HepG2 (cell line): ENCODE data around the gene BEAN1. TPM values are rescaled to one million over a fixed set of nuclear protein-coding genes. Genes with fewer than 3 reads are reported as not detected.

Experiments used
- ARNTL ChIP-seq: sonication (generic); formaldehyde crosslinking; IDR thresholded peaks from 2 replicates; pipeline ENCODE4 v1.4.0; 2020; ENCODE audit warnings: mild to moderate bottlenecking, missing genetic modification reagents
- ETV6 ChIP-seq: sonication (generic); formaldehyde crosslinking; conservative IDR thresholded peaks from 2 replicates; pipeline ENCODE4 v1.4.0; 2020; ENCODE audit warnings: missing genetic modification reagents
- KDM1A ChIP-seq: IDR thresholded peaks from 2 replicates; pipeline ENCODE4 v1.6.1; 2016; ENCODE audit warnings: missing compliant biosample characterization
- MAFF ChIP-seq: IDR thresholded peaks from 2 replicates; pipeline ENCODE4 v1.6.1; 2011; ENCODE audit warnings: low read depth, low read length, improper control_type of control experiment
- USF2 ChIP-seq, 2 experiments: sonication (generic) in 1 of 2; formaldehyde crosslinking in 1 of 2; IDR thresholded peaks; 2 replicates each; pipeline versions ENCODE4 v1.5.1 to v1.6.1; 2011 to 2020; ENCODE audit warnings: borderline replicate concordance in 1 of 2, low read depth in 1 of 2, low read length in 1 of 2, mild to moderate bottlenecking in 1 of 2, missing genetic modification reagents in 1 of 2, moderate library complexity in 1 of 2
- ZMYM4 ChIP-seq: sonication (generic); formaldehyde crosslinking; IDR thresholded peaks from 2 replicates; pipeline ENCODE4 v1.8.1; 2023; ENCODE audit warnings: mild to moderate bottlenecking, missing genetic modification reagents
- ZNF136 ChIP-seq: sonication (generic); formaldehyde crosslinking; IDR thresholded peaks from 2 replicates; pipeline ENCODE4 v1.8.1; 2022; ENCODE audit warnings: low read depth, mild to moderate bottlenecking, moderate library complexity, missing genetic modification reagents
- ZNF44 ChIP-seq: sonication (generic); formaldehyde crosslinking; IDR thresholded peaks from 2 replicates; pipeline ENCODE4 v1.5.1; 2020; ENCODE audit warnings: mild to moderate bottlenecking, missing genetic modification reagents
- ZNF503 ChIP-seq: sonication (generic); formaldehyde crosslinking; IDR thresholded peaks from 2 replicates; pipeline ENCODE4 v1.4.0; 2020; ENCODE audit warnings: missing genetic modification reagents
- polyA plus RNA-seq, 8 experiments: library from polyadenylated mRNA; depleted of rRNA in 3 of 8; stranded (reverse) in 7 of 8; unstranded in 1 of 8; fragments of >200 nt; fragmentation: Illumina TruSeq in 4 of 8; extraction: Trizol in 4 of 8; gene quantifications; 2 replicates each; pipeline versions ENCODE4 v1.2.1 to v1.2.3, GENCODE V29; 2011 to 2016; ENCODE audit warnings: low read depth in 4 of 8, missing spikeins in 1 of 8, mixed read lengths in 1 of 8; ENCODE audit not compliant: insufficient read depth in 1 of 8
- total RNA-seq, 5 experiments: library from RNA; depleted of rRNA; stranded (reverse); fragments of >200 nt; fragmentation: Illumina TruSeq; extraction: Trizol; gene quantifications; 2 replicates each; pipeline ENCODE4 v1.2.3, GENCODE V29; 2016; ENCODE audit warnings: low read depth in 1 of 5
- TF ChIP-seq, protein P1 (sequence below): sonication (generic); formaldehyde crosslinking; IDR thresholded peaks from 2 replicates; pipeline ENCODE4 v1.5.0; 2020; ENCODE audit warnings: mild to moderate bottlenecking, missing genetic modification reagents

The BEAN1 gene
- total and polyA plus RNA-seq, 2 of the 13 experiments (the other 11 are each of a cell fraction or from before 2014, with no cell fraction given), result 0.53 to 1.4 TPM

GRCh38 chr16:66401610-66402009 is 25.5 kb upstream of the BEAN1 start (continued):
- TF ChIP-seq, protein P1, sequence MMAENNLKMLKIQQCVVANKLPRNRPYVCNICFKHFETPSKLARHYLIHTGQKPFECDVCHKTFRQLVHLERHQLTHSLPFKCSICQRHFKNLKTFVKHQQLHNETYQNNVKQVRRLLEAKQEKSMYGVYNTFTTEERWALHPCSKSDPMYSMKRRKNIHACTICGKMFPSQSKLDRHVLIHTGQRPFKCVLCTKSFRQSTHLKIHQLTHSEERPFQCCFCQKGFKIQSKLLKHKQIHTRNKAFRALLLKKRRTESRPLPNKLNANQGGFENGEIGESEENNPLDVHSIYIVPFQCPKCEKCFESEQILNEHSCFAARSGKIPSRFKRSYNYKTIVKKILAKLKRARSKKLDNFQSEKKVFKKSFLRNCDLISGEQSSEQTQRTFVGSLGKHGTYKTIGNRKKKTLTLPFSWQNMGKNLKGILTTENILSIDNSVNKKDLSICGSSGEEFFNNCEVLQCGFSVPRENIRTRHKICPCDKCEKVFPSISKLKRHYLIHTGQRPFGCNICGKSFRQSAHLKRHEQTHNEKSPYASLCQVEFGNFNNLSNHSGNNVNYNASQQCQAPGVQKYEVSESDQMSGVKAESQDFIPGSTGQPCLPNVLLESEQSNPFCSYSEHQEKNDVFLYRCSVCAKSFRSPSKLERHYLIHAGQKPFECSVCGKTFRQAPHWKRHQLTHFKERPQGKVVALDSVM (CRISPR knock-in tag), result no peak
- TF ChIP-seq ZNF503 (CRISPR knock-in tag), result no peak
- no peak for TF ChIP-seq ZNF136 (CRISPR knock-in tag)
- TF ChIP-seq ARNTL (CRISPR knock-in tag), result no peak
- no peak for TF ChIP-seq KDM1A (CRISPR knock-in tag)
- no peak for TF ChIP-seq ETV6
- no peak for TF ChIP-seq USF2 (IDR thresholded peaks at IDR 0.05; ENCODE audit: low read depth, low read length)
- TF ChIP-seq USF2 (CRISPR knock-in tag; IDR thresholded peaks at IDR 0.05; ENCODE audit: borderline replicate concordance), result no peak
- no peak for TF ChIP-seq ZMYM4 (CRISPR knock-in tag)
- TF ChIP-seq ZNF44 (CRISPR knock-in tag), result no peak
- TF ChIP-seq MAFF, result no peak
- TF ChIP-seq, all 625 proteins: peak for 0
